K562 (cell line): ENCODE data around the gene SLC11A1. TPM values are rescaled to one million over a fixed set of nuclear protein-coding genes. Genes with fewer than 3 reads are reported as not detected.

ENCODE experiments used
- CTCF ChIP-seq, 3 experiments: IDR thresholded peaks in 2 of 3; conservative IDR thresholded peaks in 1 of 3; 2 replicates each; pipeline ENCODE4 v1.5.1; 2011 to 2012; ENCODE audit warnings: low read length in 3 of 3, mild to moderate bottlenecking in 3 of 3, control low read depth in 2 of 3, improper control_type of control experiment in 1 of 3, inconsistent platforms in 1 of 3, low read depth in 1 of 3, mixed read lengths in 1 of 3, moderate library complexity in 1 of 3; ENCODE audit not compliant: insufficient read depth in 2 of 3
- GABPB1 ChIP-seq: sonication (generic); formaldehyde crosslinking; IDR thresholded peaks from 2 replicates; pipeline ENCODE4 v1.8.0; 2022; ENCODE audit warnings: mild to moderate bottlenecking, missing genetic modification reagents
- KDM5B ChIP-seq: fragments of 200-600 bp; sonication (generic); IDR thresholded peaks from 2 replicates; pipeline ENCODE4 v1.6.1; 2012; ENCODE audit warnings: low read depth, mild to moderate bottlenecking, moderate library complexity, low read length, control low read depth, inconsistent platforms; ENCODE audit not compliant: insufficient replicate concordance
- L3MBTL2 ChIP-seq: fragments of 450-650 bp; IDR thresholded peaks from 2 replicates; pipeline ENCODE4 v1.6.1; 2016; ENCODE audit warnings: mild to moderate bottlenecking, moderate library complexity
- MYNN ChIP-seq, 2 experiments: sonication (generic); formaldehyde crosslinking in 1 of 2; IDR thresholded peaks; 2 replicates each; pipeline versions ENCODE4 v1.5.0 to v1.6.1; 2016 to 2020; ENCODE audit warnings: antibody characterized with exemption in 1 of 2, missing genetic modification reagents in 1 of 2
- NFXL1 ChIP-seq: fragments of 450-650 bp; formaldehyde crosslinking; IDR thresholded peaks from 2 replicates; pipeline ENCODE4 v1.4.0; 2021; ENCODE audit warnings: mild to moderate bottlenecking
- NR2F6 ChIP-seq: fragments of 450-650 bp; formaldehyde crosslinking; IDR thresholded peaks from 2 replicates; pipeline ENCODE4 v1.4.0; 2020; ENCODE audit warnings: mild to moderate bottlenecking
- POLR2AphosphoS5 ChIP-seq: IDR thresholded peaks from 2 replicates; pipeline ENCODE4 v1.6.1; 2011; ENCODE audit warnings: mild to moderate bottlenecking, low read depth, low read length, moderate library complexity; ENCODE audit not compliant: control insufficient read depth, insufficient read depth
- ZBTB40 ChIP-seq, 2 experiments: fragments of 450-650 bp in 1 of 2; sonication (generic) in 1 of 2; formaldehyde crosslinking in 1 of 2; IDR thresholded peaks; 2 replicates each; pipeline versions ENCODE4 v1.7.1 to v1.9.0; 2016 to 2022; ENCODE audit warnings: inconsistent platforms in 1 of 2, mild to moderate bottlenecking in 1 of 2, missing genetic modification reagents in 1 of 2
- ZNF57 ChIP-seq: fragments of 450-650 bp; formaldehyde crosslinking; IDR thresholded peaks from 2 replicates; pipeline ENCODE4 v1.4.0; 2020; ENCODE audit warnings: mild to moderate bottlenecking, moderate library complexity
- ZNF639 ChIP-seq, 2 experiments: fragments of 200-800 bp in 1 of 2; sonication (Bioruptor generic) in 1 of 2; sonication (generic) in 1 of 2; formaldehyde crosslinking in 1 of 2; IDR thresholded peaks in 1 of 2; conservative IDR thresholded peaks in 1 of 2; 2 replicates each; pipeline versions ENCODE4 v1.5.0 to v1.6.1; 2016 to 2020; ENCODE audit warnings: missing compliant biosample characterization in 1 of 2, missing genetic modification characterization in 1 of 2, missing genetic modification reagents in 1 of 2
- ZNF717 ChIP-seq: fragments of 250-450 bp; sonication (Bioruptor Pico); IDR thresholded peaks from 2 replicates; pipeline ENCODE4 v1.5.0; 2021
- polyA plus RNA-seq, 8 experiments: library from polyadenylated mRNA; depleted of rRNA in 4 of 8; stranded (reverse) in 5 of 8; unstranded in 3 of 8; fragments of >200 nt; fragmentation: Nextera tagmentation in 2 of 8; fragmentation: Illumina TruSeq in 1 of 8; extraction: Ambion mirVana in 2 of 8; extraction: Trizol in 1 of 8; gene quantifications; 2 replicates each; pipeline versions ENCODE4 v1.2.1 to v1.2.3, GENCODE V29; 2011 to 2014; ENCODE audit warnings: inconsistent platforms in 1 of 8, missing spikeins in 1 of 8
- total RNA-seq, 7 experiments: library from RNA; depleted of rRNA in 6 of 7; stranded (reverse); fragments of >200 nt in 6 of 7; fragmentation: Illumina TruSeq in 2 of 7; extraction: Trizol in 2 of 7; gene quantifications; 2 replicates each; pipeline versions ENCODE4 v1.2.1 to v1.2.3, GENCODE V29; 2011 to 2021; ENCODE audit warnings: low replicate concordance in 1 of 7

Gene SLC11A1
- total and polyA plus RNA-seq, 9 of the 15 experiments (the other 6 are each of a cell fraction or from before 2014, with no cell fraction given) = 0.35 to 1.6 (median 0.65) TPM

GRCh38 chr2:218406209-218406948 lies 24.3 kb downstream of the SLC11A1 start (continued):
- TF ChIP-seq POLR2AphosphoS5 = peak; percentile 70; the same call in 1 of the 2 replicates
- TF ChIP-seq ZNF639 (CRISPR knock-in tag; conservative IDR thresholded peaks at IDR 0.05 in 1 of 2, IDR thresholded peaks at IDR 0.05 in 1 of 2) = peak in 1 of 2 experiments; percentile 77; a peak in 2 of 4 replicates
- TF ChIP-seq KDM5B = peak; percentile 70
- TF ChIP-seq NFXL1 = peak; percentile 64; the same call in 1 of the 2 replicates
- TF ChIP-seq CTCF (IDR thresholded peaks at IDR 0.05 in 2 of 3, conservative IDR thresholded peaks at IDR 0.05 in 1 of 3; ENCODE audit: insufficient read depth in 2 of 3, low read depth in 1 of 3, low read length in 3 of 3) = peak; percentile 71 to 85 (median 76)
- 0 out of 2 replicates have a peak, but pooled peaks have one; percentile 26 for TF ChIP-seq ZNF57
- peak; percentile 51; the same call in 1 of the 2 replicates for TF ChIP-seq ZBTB40 (IDR thresholded peaks at IDR 0.05)
- TF ChIP-seq ZBTB40 (CRISPR knock-in tag; IDR thresholded peaks at IDR 0.05) = no peak
- 0 out of 2 replicates have a peak, but pooled peaks have one; percentile 70 for TF ChIP-seq ZNF717 (CRISPR knock-in tag)
- peak; percentile 54; the same call in 1 of the 2 replicates for TF ChIP-seq GABPB1 (CRISPR knock-in tag)
- TF ChIP-seq MYNN (IDR thresholded peaks at IDR 0.05) = peak; percentile 4; the same call in 1 of the 2 replicates
- TF ChIP-seq MYNN (CRISPR knock-in tag; IDR thresholded peaks at IDR 0.05) = no peak
- TF ChIP-seq L3MBTL2 = 0 out of 2 replicates have a peak, but pooled peaks have one; percentile 7
- peak; percentile 72; the same call in 1 of the 2 replicates for TF ChIP-seq NR2F6
